ENCODE data around the gene PARVG. TPM values are rescaled to one million over a fixed set of nuclear protein-coding genes. Genes with fewer than 3 reads are reported as not detected.

PARVG gene
- total and polyA plus RNA-seq, 2 of the 13 experiments (the other 11 are each of a cell fraction or from before 2014, with no cell fraction given): not detected

DNA sequence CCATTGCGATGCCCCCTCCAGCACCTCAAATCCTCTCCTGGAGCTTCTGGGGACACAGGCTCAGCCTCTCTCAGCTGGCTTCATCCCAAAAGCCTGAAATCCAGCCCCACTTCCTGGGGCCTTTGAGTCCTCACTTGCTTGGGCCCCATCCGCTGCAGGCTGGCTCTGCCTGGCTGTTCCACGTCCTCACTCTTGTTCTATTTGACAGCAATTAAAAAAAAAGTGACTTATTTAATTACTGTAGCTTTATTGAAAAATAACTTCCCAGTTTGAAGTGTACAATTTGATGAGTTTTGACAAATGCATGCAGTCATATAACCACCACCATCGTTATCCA is 27.2 kb downstream of the PARVG start (continued):
- TF ChIP-seq, protein P1, sequence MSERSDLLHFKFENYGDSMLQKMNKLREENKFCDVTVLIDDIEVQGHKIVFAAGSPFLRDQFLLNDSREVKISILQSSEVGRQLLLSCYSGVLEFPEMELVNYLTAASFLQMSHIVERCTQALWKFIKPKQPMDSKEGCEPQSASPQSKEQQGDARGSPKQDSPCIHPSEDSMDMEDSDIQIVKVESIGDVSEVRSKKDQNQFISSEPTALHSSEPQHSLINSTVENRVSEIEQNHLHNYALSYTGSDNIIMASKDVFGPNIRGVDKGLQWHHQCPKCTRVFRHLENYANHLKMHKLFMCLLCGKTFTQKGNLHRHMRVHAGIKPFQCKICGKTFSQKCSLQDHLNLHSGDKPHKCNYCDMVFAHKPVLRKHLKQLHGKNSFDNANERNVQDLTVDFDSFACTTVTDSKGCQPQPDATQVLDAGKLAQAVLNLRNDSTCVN (CRISPR knock-in tag; IDR thresholded peaks at IDR 0.05; ENCODE audit: borderline replicate concordance): no peak
- TF ChIP-seq YEATS4 (CRISPR knock-in tag; IDR thresholded peaks at IDR 0.05; ENCODE audit: borderline replicate concordance): no peak

- Histone ChIP-seq H2AFZ (ENCODE audit: low read length) (no peak overlapping the region), H3K4me1 (ENCODE audit: insufficient read depth, low read length) (no peaks in the 10 kb centered on the region), H3K36me3 (replicated peaks in 1 of 2; ENCODE audit: control insufficient read depth in 1 of 2, insufficient read depth in 2 of 2, low read length in 2 of 2) (no peaks in the 10 kb centered on the region), H3K4me2 (ENCODE audit: low read depth, low read length) (no peak overlapping the region), H3K27ac (ENCODE audit: extremely low read length, insufficient read depth, low read length) (no peak overlapping the region), H3K79me2 (ENCODE audit: insufficient read depth, low read length) (no peaks in the 10 kb centered on the region), H4K20me1 (ENCODE audit: insufficient read depth, low read length) (no peaks in the 10 kb centered on the region), H3K9me3 (ENCODE audit: low read length) (no peaks in the 10 kb centered on the region), H3K4me3 (replicated peaks in 1 of 3; ENCODE audit: insufficient read depth in 1 of 3, low read depth in 2 of 3, low read length in 3 of 3) (no peak overlapping the region), H3K9ac (ENCODE audit: insufficient read depth, low read depth, low read length) (no peak overlapping the region), H3K27me3 (ENCODE audit: control insufficient read depth in 1 of 2, insufficient read depth in 2 of 2, low read length in 2 of 2) (peaks cover 0 to 4% of the 10 kb centered on the region in 2 experiments; a peak in 2 of 5 replicates)
- FAIRE-seq: no peak
- ATAC-seq: no peak
- WGBS (ENCODE audit: low lambda C conversion rate): 0% methylated on average over 3 of the region's 3 CpGs
- intact Hi-C loops (cut with micrococcal nuclease; ENCODE audit: unreplicated experiment): no loop called here
- POLR2A ChIA-PET: no interaction called here
- CTCF ChIA-PET (ENCODE audit: low intra/inter-chr PET ratio, low total read pairs): no interaction called here
- no TSS peak for BruUV-seq (replicated peaks)
- DNase-seq (ENCODE audit: low spot score): no peak
- in situ Hi-C loops (cut with HindIII; ENCODE audit: extremely low pct_ligation_motif_present, low pct_unique_long_range_greater_than_20kb): no loop called here
- TF ChIP-seq, protein P2, sequence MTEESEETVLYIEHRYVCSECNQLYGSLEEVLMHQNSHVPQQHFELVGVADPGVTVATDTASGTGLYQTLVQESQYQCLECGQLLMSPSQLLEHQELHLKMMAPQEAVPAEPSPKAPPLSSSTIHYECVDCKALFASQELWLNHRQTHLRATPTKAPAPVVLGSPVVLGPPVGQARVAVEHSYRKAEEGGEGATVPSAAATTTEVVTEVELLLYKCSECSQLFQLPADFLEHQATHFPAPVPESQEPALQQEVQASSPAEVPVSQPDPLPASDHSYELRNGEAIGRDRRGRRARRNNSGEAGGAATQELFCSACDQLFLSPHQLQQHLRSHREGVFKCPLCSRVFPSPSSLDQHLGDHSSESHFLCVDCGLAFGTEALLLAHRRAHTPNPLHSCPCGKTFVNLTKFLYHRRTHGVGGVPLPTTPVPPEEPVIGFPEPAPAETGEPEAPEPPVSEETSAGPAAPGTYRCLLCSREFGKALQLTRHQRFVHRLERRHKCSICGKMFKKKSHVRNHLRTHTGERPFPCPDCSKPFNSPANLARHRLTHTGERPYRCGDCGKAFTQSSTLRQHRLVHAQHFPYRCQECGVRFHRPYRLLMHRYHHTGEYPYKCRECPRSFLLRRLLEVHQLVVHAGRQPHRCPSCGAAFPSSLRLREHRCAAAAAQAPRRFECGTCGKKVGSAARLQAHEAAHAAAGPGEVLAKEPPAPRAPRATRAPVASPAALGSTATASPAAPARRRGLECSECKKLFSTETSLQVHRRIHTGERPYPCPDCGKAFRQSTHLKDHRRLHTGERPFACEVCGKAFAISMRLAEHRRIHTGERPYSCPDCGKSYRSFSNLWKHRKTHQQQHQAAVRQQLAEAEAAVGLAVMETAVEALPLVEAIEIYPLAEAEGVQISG (CRISPR knock-in tag; IDR thresholded peaks at IDR 0.05): no peak
- TF ChIP-seq HNRNPLL (IDR thresholded peaks at IDR 0.05; ENCODE audit: low read depth, low read length, poor library complexity, severe bottlenecking) (no peak), ZMYM3 (CRISPR knock-in tag; IDR thresholded peaks at IDR 0.05) (no peak), AFF4 (CRISPR knock-in tag; IDR thresholded peaks at IDR 0.05) (no peak), ZNF180 (CRISPR knock-in tag; IDR thresholded peaks at IDR 0.05; ENCODE audit: borderline replicate concordance, low read depth) (no peak), RBM22 (optimal IDR thresholded peaks at IDR 0.05; ENCODE audit: low read length) (no peak), ZNF205 (CRISPR knock-in tag; IDR thresholded peaks at IDR 0.05) (no peak), ZNF724P (CRISPR knock-in tag; IDR thresholded peaks at IDR 0.05; ENCODE audit: borderline replicate concordance) (no peak)
- TF ChIP-seq, protein P3, sequence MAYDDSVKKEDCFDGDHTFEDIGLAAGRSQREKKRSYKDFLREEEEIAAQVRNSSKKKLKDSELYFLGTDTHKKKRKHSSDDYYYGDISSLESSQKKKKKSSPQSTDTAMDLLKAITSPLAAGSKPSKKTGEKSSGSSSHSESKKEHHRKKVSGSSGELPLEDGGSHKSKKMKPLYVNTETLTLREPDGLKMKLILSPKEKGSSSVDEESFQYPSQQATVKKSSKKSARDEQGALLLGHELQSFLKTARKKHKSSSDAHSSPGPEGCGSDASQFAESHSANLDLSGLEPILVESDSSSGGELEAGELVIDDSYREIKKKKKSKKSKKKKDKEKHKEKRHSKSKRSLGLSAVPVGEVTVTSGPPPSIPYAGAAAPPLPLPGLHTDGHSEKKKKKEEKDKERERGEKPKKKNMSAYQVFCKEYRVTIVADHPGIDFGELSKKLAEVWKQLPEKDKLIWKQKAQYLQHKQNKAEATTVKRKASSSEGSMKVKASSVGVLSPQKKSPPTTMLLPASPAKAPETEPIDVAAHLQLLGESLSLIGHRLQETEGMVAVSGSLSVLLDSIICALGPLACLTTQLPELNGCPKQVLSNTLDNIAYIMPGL (CRISPR knock-in tag; IDR thresholded peaks at IDR 0.05; ENCODE audit: borderline replicate concordance in 1 of 2, low read depth in 1 of 2): no peak
- TF ChIP-seq, protein P4, sequence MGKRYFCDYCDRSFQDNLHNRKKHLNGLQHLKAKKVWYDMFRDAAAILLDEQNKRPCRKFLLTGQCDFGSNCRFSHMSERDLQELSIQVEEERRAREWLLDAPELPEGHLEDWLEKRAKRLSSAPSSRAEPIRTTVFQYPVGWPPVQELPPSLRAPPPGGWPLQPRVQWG (CRISPR knock-in tag; IDR thresholded peaks at IDR 0.05; ENCODE audit: borderline replicate concordance, low read depth): no peak
Observed at GRCh38 chr22:44209343-44209742, 28.6 kb downstream of the PARVG start.
